ENCODE data around the gene MLXIP. TPM values are rescaled to one million over a fixed set of nuclear protein-coding genes. Genes with fewer than 3 reads are reported as not detected.
A peak's percentile ranks its signal among the peaks of the same experiment; 100 is the strongest.

MLXIP gene
- total RNA-seq, 1 donor from 2014 or later, result 1.9 TPM

DNA sequence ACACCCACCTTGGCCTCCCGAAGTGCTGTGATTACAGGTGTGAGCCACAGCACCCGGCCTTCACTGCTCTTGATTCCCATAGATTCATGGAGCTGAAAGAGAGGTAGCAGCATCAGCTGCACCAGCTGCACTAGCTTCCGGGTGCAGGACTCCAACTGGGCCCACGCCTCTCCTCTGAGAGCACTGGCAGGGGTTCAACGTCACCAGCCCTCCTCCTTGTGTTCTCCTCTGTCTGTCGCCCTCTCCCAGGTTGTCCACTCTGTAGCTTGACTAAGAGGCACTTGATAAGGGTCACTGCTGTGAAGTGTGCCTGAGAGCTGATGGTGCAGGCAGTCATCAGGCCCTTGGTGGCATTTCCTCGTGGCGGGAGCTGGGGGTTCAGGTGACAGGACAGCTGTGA is 28.3 kb downstream of the MLXIP start:
- no peak overlapping the region for H3K4me3 ChIP-seq
- no peak for TF ChIP-seq EZH2phosphoT487 (IDR thresholded peaks at IDR 0.05)
- no peak for TF ChIP-seq EZH2 (IDR thresholded peaks at IDR 0.05)
- no peak for TF ChIP-seq CTCF (IDR thresholded peaks at IDR 0.05)
- H3K36me3 ChIP-seq, result no peaks in the 10 kb centered on the region
- no peaks in the 10 kb centered on the region for H3F3A ChIP-seq (ENCODE audit: low read depth)
- H3K27ac ChIP-seq, result no peak overlapping the region
- DNase-seq (ENCODE audit: low spot score), result no peak
- no peak overlapping the region for H3K9ac ChIP-seq
- Mint-ChIP-seq H3K36me3 (peaks cover 6% of the 10 kb centered on the region), H3K27ac (no peak overlapping the region), H3K4me3 (no peak overlapping the region), H3K4me1 (peaks cover 26% of the 10 kb centered on the region), H3K27me3 (ENCODE audit: insufficient read depth, low read depth) (peaks cover 2% of the 10 kb centered on the region), H3K9me3 (peaks cover 3% of the 10 kb centered on the region)
- H3K27me3 ChIP-seq, result no peaks in the 10 kb centered on the region
- no peaks in the 10 kb centered on the region for H3K4me1 ChIP-seq
- H3K79me2 ChIP-seq (ENCODE audit: low read depth), result no peaks in the 10 kb centered on the region
- H3K9me3 ChIP-seq (ENCODE audit: low read depth), result no peaks in the 10 kb centered on the region
- no peak overlapping the region for H3K4me2 ChIP-seq
- H2AFZ ChIP-seq (replicated peaks), result no peak overlapping the region
- H4K20me1 ChIP-seq (ENCODE audit: low read depth), result no peaks in the 10 kb centered on the region

DNA sequence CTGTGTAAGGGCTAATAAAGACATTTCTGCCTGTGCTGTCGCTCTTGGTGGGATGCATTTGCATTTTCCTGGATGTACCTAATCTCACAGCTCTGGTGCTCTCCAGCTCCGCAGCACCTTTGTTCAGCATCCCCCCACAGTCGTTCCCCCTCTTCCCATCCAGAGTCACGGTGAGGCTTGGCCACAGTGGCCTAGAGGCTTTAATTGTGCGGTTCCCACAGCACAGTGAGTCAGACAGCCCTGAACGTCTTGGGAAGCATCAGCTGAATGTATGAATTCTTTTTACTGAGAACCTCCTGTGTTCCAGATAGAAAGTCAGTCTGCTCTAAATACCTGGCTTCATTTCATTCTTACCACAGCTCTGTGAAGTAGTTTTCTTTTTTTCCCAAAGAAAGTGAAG is 28.7 kb downstream of the MLXIP start:
- Histone ChIP-seq H3K9ac (no peak overlapping the region), H3F3A (ENCODE audit: low read depth) (no peaks in the 10 kb centered on the region), H3K79me2 (ENCODE audit: low read depth) (no peaks in the 10 kb centered on the region), H3K4me3 (no peak overlapping the region), H2AFZ (replicated peaks) (no peak overlapping the region), H4K20me1 (ENCODE audit: low read depth) (no peaks in the 10 kb centered on the region), H3K36me3 (no peaks in the 10 kb centered on the region), H3K4me2 (no peak overlapping the region), H3K4me1 (no peaks in the 10 kb centered on the region), H3K27me3 (no peaks in the 10 kb centered on the region), H3K27ac (no peak overlapping the region), H3K9me3 (ENCODE audit: low read depth) (no peaks in the 10 kb centered on the region)
- no peak for TF ChIP-seq EZH2 (IDR thresholded peaks at IDR 0.05)
- no peak for TF ChIP-seq CTCF (IDR thresholded peaks at IDR 0.05)
- TF ChIP-seq EZH2phosphoT487 (IDR thresholded peaks at IDR 0.05), result no peak
- Mint-ChIP-seq H3K27me3 (ENCODE audit: insufficient read depth, low read depth) (peaks cover 2% of the 10 kb centered on the region), H3K27ac (peak overlapping the region; percentile 75), H3K36me3 (peaks cover 6% of the 10 kb centered on the region), H3K9me3 (peaks cover 3% of the 10 kb centered on the region), H3K4me3 (no peak overlapping the region), H3K4me1 (peaks cover 26% of the 10 kb centered on the region)
- no peak for DNase-seq (ENCODE audit: low spot score)

DNA sequence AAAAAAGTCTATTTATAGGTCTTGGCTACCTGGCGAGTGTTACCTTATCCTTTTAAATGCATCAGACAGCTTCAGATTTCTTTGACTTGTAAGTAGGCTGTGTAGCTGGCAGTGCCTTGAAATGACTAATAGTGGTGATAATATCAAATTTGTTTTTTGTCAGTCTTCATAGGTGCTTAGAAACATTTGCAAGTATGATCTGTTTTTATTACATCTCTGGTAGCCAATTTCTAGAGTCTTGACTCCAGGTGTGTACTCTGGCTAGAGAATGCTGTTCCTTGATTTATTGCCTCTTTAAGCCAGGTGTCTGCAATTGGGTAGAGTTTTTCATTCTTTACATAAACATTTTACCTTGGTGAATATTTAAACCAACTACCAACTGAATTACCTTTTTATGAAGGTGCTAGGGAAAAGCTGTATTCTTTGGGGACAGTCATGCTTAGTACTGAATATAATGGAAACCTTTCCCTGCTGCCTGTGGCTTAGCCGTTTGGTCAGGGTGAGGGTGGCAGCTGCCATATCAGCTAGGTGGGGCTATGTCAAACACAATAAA is 32.6 kb downstream of the MLXIP start:
- TF ChIP-seq EZH2phosphoT487 (IDR thresholded peaks at IDR 0.05) (no peak), EZH2 (IDR thresholded peaks at IDR 0.05) (no peak), CTCF (IDR thresholded peaks at IDR 0.05) (no peak)
- H3K4me3 ChIP-seq, result no peak overlapping the region
- H3K9ac ChIP-seq, result no peak overlapping the region
- H3K36me3 ChIP-seq, result no peaks in the 10 kb centered on the region
- Mint-ChIP-seq H3K27ac (no peak overlapping the region), H3K36me3 (no peaks in the 10 kb centered on the region), H3K9me3 (no peaks in the 10 kb centered on the region), H3K27me3 (ENCODE audit: insufficient read depth, low read depth) (no peaks in the 10 kb centered on the region), H3K4me1 (peaks cover 24% of the 10 kb centered on the region), H3K4me3 (no peak overlapping the region)
- H3K9me3 ChIP-seq (ENCODE audit: low read depth), result no peaks in the 10 kb centered on the region
- H3K4me1 ChIP-seq, result peaks cover 6% of the 10 kb centered on the region
- no peak for DNase-seq (ENCODE audit: low spot score)
- no peak overlapping the region for H2AFZ ChIP-seq (replicated peaks)
- H3K27me3 ChIP-seq, result no peaks in the 10 kb centered on the region
- H4K20me1 ChIP-seq (ENCODE audit: low read depth), result peaks cover 9% of the 10 kb centered on the region
- H3K27ac ChIP-seq, result no peak overlapping the region
- H3K79me2 ChIP-seq (ENCODE audit: low read depth), result no peaks in the 10 kb centered on the region
- no peak overlapping the region for H3K4me2 ChIP-seq
- peaks cover 5% of the 10 kb centered on the region for H3F3A ChIP-seq (ENCODE audit: low read depth)
